ENCODE measurements around the gene USE1. TPM values are rescaled to one million over a fixed set of nuclear protein-coding genes. Genes with fewer than 3 reads are reported as not detected.
A peak's percentile ranks its signal among the peaks of the same experiment; 100 is the strongest.

USE1 gene
- total RNA-seq (2022) (10.7 and 11.8 TPM in 2 replicates), Bru-seq, nascent RNA (percentile 46 among the genes with signal in this experiment), BruChase-seq, experiment 1, labeled RNA remaining after a 6-hour chase (percentile 56 among the genes with signal in this experiment), BruChase-seq, experiment 2, labeled RNA remaining after a 2-hour chase (percentile 48 among the genes with signal in this experiment)
- long read RNA-seq, partial matches to known transcripts, result 1 of 6 reads
- long read RNA-seq, other reads (novel, unspliced or antisense), result 5 of 6 reads

- Mint-ChIP-seq H3K27me3 (ENCODE audit: unreplicated experiment) (no peaks in the 10 kb centered on the region), H3K4me1 (ENCODE audit: low read depth, unreplicated experiment) (no peaks in the 10 kb centered on the region), H3K9me3 (ENCODE audit: low read depth, unreplicated experiment) (no peaks in the 10 kb centered on the region), H3K36me3 (ENCODE audit: insufficient read depth, unreplicated experiment) (peaks cover 35% of the 10 kb centered on the region), H3K27ac (ENCODE audit: unreplicated experiment) (peak within 1 kb of the TSS; percentile 73), H3K4me3 (ENCODE audit: low read depth, unreplicated experiment) (peak within 1 kb of the TSS; percentile 74)
- DNase-seq, result peak; percentile 76
- intact Hi-C loops (cut with micrococcal nuclease; ENCODE audit: unreplicated experiment), result no loop called here
- CTCF ChIA-PET, result interaction anchor here (0.6 to 1.1 kb wide), 3 partner anchors 11 to 75 kb away, joined by 3 to 5 read pairs (median 3); partner anchors contain the start of gene OCEL1
- BruUV-seq (replicated peaks), result no TSS peak
- no peak for TF ChIP-seq CTCF (IDR thresholded peaks at IDR 0.05; ENCODE audit: unreplicated experiment)
Measured at GRCh38 chr19:17215127-17215971, at the start of gene USE1. Gene USE1 (plus strand): TSS chr19:17215357. CDS start chr19:17215406, 49 bp downstream.

- Mint-ChIP-seq H3K4me3 (ENCODE audit: low read depth, unreplicated experiment) (no peak overlapping the region), H3K4me1 (ENCODE audit: low read depth, unreplicated experiment) (no peaks in the 10 kb centered on the region), H3K27me3 (ENCODE audit: unreplicated experiment) (no peaks in the 10 kb centered on the region), H3K27ac (ENCODE audit: unreplicated experiment) (no peak overlapping the region), H3K36me3 (ENCODE audit: insufficient read depth, unreplicated experiment) (peaks cover 17% of the 10 kb centered on the region), H3K9me3 (ENCODE audit: low read depth, unreplicated experiment) (no peaks in the 10 kb centered on the region)
- intact Hi-C loops (cut with micrococcal nuclease; ENCODE audit: unreplicated experiment), result no loop called here
- DNase-seq, result no peak
- CTCF ChIA-PET, result no interaction called here
- BruUV-seq (replicated peaks), result no TSS peak
- no peak for TF ChIP-seq CTCF (IDR thresholded peaks at IDR 0.05; ENCODE audit: unreplicated experiment)
Measured at GRCh38 chr19:17165715-17166114, 49.4 kb upstream of the USE1 start.

GRCh38 chr19:17170538-17171297, 44.4 kb upstream of the USE1 start:
- CTCF ChIA-PET, result interaction anchor here (0.6 kb wide), 1 partner anchor 23 kb away, joined by 3 read pairs; no protein-coding TSS in a partner anchor
- no peak for TF ChIP-seq CTCF (IDR thresholded peaks at IDR 0.05; ENCODE audit: unreplicated experiment)
- no peaks in the 10 kb centered on the region for H3K27me3 Mint-ChIP-seq (ENCODE audit: unreplicated experiment)
- no peak overlapping the region for H3K4me3 Mint-ChIP-seq (ENCODE audit: low read depth, unreplicated experiment)
- peaks cover 21% of the 10 kb centered on the region for H3K36me3 Mint-ChIP-seq (ENCODE audit: insufficient read depth, unreplicated experiment)
- BruUV-seq (replicated peaks), result no TSS peak
- DNase-seq, result no peak
- no peaks in the 10 kb centered on the region for H3K9me3 Mint-ChIP-seq (ENCODE audit: low read depth, unreplicated experiment)
- peaks cover 8% of the 10 kb centered on the region for H3K4me1 Mint-ChIP-seq (ENCODE audit: low read depth, unreplicated experiment)
- no peak overlapping the region for H3K27ac Mint-ChIP-seq (ENCODE audit: unreplicated experiment)
- intact Hi-C loops (cut with micrococcal nuclease; ENCODE audit: unreplicated experiment), result no loop called here

GRCh38 chr19:17171874-17172273, 43.3 kb upstream of the USE1 start:
- no peak overlapping the region for H3K27ac Mint-ChIP-seq (ENCODE audit: unreplicated experiment)
- no peaks in the 10 kb centered on the region for H3K9me3 Mint-ChIP-seq (ENCODE audit: low read depth, unreplicated experiment)
- H3K4me3 Mint-ChIP-seq (ENCODE audit: low read depth, unreplicated experiment), result no peak overlapping the region
- peaks cover 8% of the 10 kb centered on the region for H3K4me1 Mint-ChIP-seq (ENCODE audit: low read depth, unreplicated experiment)
- no peak for TF ChIP-seq CTCF (IDR thresholded peaks at IDR 0.05; ENCODE audit: unreplicated experiment)
- peaks cover 21% of the 10 kb centered on the region for H3K36me3 Mint-ChIP-seq (ENCODE audit: insufficient read depth, unreplicated experiment)
- CTCF ChIA-PET, result no interaction called here
- H3K27me3 Mint-ChIP-seq (ENCODE audit: unreplicated experiment), result no peaks in the 10 kb centered on the region
- no peak for DNase-seq
- no TSS peak for BruUV-seq (replicated peaks)
- intact Hi-C loops (cut with micrococcal nuclease; ENCODE audit: unreplicated experiment), result no loop called here
